Measurements from ENCODE around the gene ZNF764. TPM values are rescaled to one million over a fixed set of nuclear protein-coding genes. Genes with fewer than 3 reads are reported as not detected.

ZNF764 gene
- polyA plus RNA-seq, 3 donors: 0.94 to 4.6 (median 1.0) TPM

DNA sequence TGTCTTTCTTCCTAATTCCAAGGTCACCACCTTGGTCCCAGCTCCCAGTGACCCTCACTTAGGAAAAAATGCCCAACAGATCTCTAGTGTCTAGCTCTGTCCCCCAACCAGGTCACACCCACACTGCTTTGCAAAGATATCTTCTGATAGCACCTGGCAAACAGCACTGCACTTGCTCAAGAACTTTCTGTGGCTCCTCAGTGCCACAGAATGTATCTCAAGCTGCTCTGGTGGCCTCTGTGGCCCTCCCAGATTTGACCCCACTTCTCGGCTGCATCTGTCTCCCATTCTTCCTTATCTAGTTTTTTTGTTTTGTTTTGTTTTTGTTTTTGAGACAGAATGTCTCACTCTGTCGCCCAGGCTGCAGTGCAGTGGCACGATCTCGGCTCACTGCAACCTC is 8.4 kb upstream of the ZNF764 start:
- Mint-ChIP-seq H3K9me3 (no peaks in the 10 kb centered on the region), H3K27ac (peak overlapping the region in 3 of 7 donors; percentile 25 to 94 (median 55)), H3K4me1 (peaks cover 40% of the 10 kb centered on the region), H3K27me3 (ENCODE audit: low read depth in 3 of 3) (peaks cover 0 to 6% (median 3%) of the 10 kb centered on the region in 3 donors), H3K4me3 (no peak overlapping the region), H3K36me3 (no peaks in the 10 kb centered on the region)
- Histone ChIP-seq H3K27me3 (ENCODE audit: control insufficient read depth in 2 of 2, insufficient read depth in 2 of 2, low read length in 2 of 2) (no peaks in the 10 kb centered on the region), H3K9ac (ENCODE audit: insufficient read depth, low read length, poor library complexity, severe bottlenecking) (no peak overlapping the region), H3K4me1 (ENCODE audit: control insufficient read depth in 1 of 2, insufficient read depth in 2 of 2, low read length in 2 of 2) (peaks cover 46 to 52% of the 10 kb centered on the region in 2 donors), H4K20me1 (ENCODE audit: insufficient read depth, low read length) (no peaks in the 10 kb centered on the region), H3K79me2 (ENCODE audit: insufficient read depth, low read length) (peaks cover 5% of the 10 kb centered on the region), H3K9me3 (replicated peaks in 1 of 2; ENCODE audit: control insufficient read depth in 1 of 2, insufficient read depth in 1 of 2, low read length in 2 of 2) (no peaks in the 10 kb centered on the region), H3K36me3 (replicated peaks in 1 of 2; ENCODE audit: control insufficient read depth in 1 of 2, insufficient read depth in 2 of 2, low read length in 2 of 2) (no peaks in the 10 kb centered on the region), H3K4me2 (replicated peaks; ENCODE audit: extremely low read depth, low read length, poor library complexity, severe bottlenecking) (no peak overlapping the region), H2AFZ (ENCODE audit: insufficient read depth, low read depth, low read length, poor library complexity, severe bottlenecking) (no peak overlapping the region), H3K4me3 (replicated peaks in 1 of 3; ENCODE audit: low read depth in 2 of 3, low read length in 3 of 3) (no peak overlapping the region), H3K27ac (ENCODE audit: low read depth in 1 of 2, low read length in 2 of 2) (no peak overlapping the region)
- TF ChIP-seq, protein P1, sequence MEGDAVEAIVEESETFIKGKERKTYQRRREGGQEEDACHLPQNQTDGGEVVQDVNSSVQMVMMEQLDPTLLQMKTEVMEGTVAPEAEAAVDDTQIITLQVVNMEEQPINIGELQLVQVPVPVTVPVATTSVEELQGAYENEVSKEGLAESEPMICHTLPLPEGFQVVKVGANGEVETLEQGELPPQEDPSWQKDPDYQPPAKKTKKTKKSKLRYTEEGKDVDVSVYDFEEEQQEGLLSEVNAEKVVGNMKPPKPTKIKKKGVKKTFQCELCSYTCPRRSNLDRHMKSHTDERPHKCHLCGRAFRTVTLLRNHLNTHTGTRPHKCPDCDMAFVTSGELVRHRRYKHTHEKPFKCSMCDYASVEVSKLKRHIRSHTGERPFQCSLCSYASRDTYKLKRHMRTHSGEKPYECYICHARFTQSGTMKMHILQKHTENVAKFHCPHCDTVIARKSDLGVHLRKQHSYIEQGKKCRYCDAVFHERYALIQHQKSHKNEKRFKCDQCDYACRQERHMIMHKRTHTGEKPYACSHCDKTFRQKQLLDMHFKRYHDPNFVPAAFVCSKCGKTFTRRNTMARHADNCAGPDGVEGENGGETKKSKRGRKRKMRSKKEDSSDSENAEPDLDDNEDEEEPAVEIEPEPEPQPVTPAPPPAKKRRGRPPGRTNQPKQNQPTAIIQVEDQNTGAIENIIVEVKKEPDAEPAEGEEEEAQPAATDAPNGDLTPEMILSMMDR (IDR thresholded peaks at IDR 0.05): no peak
- DNase-seq: no peak
- intact Hi-C loops (cut with micrococcal nuclease): no loop called here
- WGBS (ENCODE audit: insufficient coverage): no CpG with 5 or more reads among the region's 4 CpGs

DNA sequence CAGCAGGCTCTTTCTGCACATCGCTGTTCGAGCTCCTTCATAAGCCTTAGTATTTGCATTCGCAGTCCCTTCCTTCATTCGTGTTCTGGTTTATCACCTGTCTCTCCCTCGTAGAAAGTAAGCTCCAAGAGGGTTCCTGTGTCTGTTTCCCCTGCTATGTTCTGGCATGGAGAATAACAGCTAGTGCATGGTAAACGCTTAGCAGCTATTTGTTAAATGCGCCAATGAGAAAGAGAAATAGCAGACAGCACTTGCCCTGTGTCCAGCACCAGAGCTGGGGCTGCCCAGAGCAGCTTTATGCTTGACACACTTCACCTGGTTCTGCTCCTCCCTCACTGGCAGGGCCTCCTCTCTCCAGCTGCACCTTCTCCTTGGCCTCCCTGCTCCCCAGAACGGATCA is 7.8 kb upstream of the ZNF764 start:
- 94% methylated on average over 6 of the region's 8 CpGs for WGBS (ENCODE audit: insufficient coverage)
- TF ChIP-seq, protein P1 (IDR thresholded peaks at IDR 0.05): no peak
- no peaks in the 10 kb centered on the region for H3K36me3 Mint-ChIP-seq
- no peaks in the 10 kb centered on the region for H3K9me3 Mint-ChIP-seq
- peaks cover 3 to 6% (median 3%) of the 10 kb centered on the region in 3 donors for H3K27me3 Mint-ChIP-seq (ENCODE audit: low read depth in 3 of 3)
- intact Hi-C loops (cut with micrococcal nuclease): no loop called here
- H3K4me3 ChIP-seq (replicated peaks in 1 of 3; ENCODE audit: low read depth in 2 of 3, low read length in 3 of 3): no peak overlapping the region
- H3K36me3 ChIP-seq (replicated peaks in 1 of 2; ENCODE audit: control insufficient read depth in 1 of 2, insufficient read depth in 2 of 2, low read length in 2 of 2): no peaks in the 10 kb centered on the region
- H3K27ac ChIP-seq (ENCODE audit: low read depth in 1 of 2, low read length in 2 of 2): no peak overlapping the region
- H3K9ac ChIP-seq (ENCODE audit: insufficient read depth, low read length, poor library complexity, severe bottlenecking): no peak overlapping the region
- H3K4me1 Mint-ChIP-seq: peaks cover 42% of the 10 kb centered on the region
- no peak overlapping the region for H2AFZ ChIP-seq (ENCODE audit: insufficient read depth, low read depth, low read length, poor library complexity, severe bottlenecking)
- peaks cover 3% of the 10 kb centered on the region for H3K79me2 ChIP-seq (ENCODE audit: insufficient read depth, low read length)
- no peak for DNase-seq
- no peaks in the 10 kb centered on the region for H4K20me1 ChIP-seq (ENCODE audit: insufficient read depth, low read length)
- H3K4me1 ChIP-seq (ENCODE audit: control insufficient read depth in 1 of 2, insufficient read depth in 2 of 2, low read length in 2 of 2): peaks cover 48 to 54% of the 10 kb centered on the region in 2 donors
- no peaks in the 10 kb centered on the region for H3K27me3 ChIP-seq (ENCODE audit: control insufficient read depth in 2 of 2, insufficient read depth in 2 of 2, low read length in 2 of 2)
- no peaks in the 10 kb centered on the region for H3K9me3 ChIP-seq (replicated peaks in 1 of 2; ENCODE audit: control insufficient read depth in 1 of 2, insufficient read depth in 1 of 2, low read length in 2 of 2)
- peak overlapping the region in 1 of 7 donors; percentile 94 for H3K27ac Mint-ChIP-seq
- H3K4me3 Mint-ChIP-seq: peak overlapping the region in 1 of 2 donors; percentile 23
- H3K4me2 ChIP-seq (replicated peaks; ENCODE audit: extremely low read depth, low read length, poor library complexity, severe bottlenecking): no peak overlapping the region

Measured in CD14-positive monocyte (primary cell).